ENCODE measurements around the gene NACC2. TPM values are rescaled to one million over a fixed set of nuclear protein-coding genes. Genes with fewer than 3 reads are reported as not detected.

Gene NACC2
- total and polyA plus RNA-seq, 2 experiments from 2014 or later: 4.4 to 12.0 TPM

DNA sequence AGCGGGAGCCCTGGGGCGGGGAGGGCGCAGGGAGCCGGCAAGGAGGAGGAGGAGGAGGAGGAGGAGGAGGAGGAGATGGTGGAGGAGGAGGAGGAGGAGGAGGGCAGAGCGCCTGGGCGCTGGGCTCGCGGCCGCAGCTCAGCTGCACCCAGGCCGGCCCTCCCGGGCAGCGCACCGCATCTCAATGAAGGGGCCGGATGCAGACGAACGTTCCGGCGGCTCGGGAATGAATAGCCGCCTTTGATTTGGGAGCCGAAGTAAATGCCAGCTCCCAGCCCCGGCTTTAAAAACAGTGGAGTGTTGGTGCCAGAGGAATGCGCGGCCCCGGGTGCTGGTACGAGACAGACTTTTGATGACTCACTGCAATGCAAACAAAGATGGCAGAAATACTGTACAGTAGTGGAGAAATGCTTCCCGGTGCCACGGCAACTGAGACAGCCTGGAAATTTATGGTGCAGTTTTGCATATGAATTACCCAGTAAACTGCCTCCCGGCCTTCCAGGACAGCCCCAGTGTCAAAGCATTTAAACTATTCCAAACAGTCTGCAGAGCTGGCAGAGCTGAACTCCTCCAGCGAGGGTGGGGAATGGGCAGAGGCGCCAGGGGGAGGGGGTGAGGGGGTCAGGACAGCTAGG, 43.1 kb downstream of the NACC2 start:
- TF ChIP-seq, protein P1, sequence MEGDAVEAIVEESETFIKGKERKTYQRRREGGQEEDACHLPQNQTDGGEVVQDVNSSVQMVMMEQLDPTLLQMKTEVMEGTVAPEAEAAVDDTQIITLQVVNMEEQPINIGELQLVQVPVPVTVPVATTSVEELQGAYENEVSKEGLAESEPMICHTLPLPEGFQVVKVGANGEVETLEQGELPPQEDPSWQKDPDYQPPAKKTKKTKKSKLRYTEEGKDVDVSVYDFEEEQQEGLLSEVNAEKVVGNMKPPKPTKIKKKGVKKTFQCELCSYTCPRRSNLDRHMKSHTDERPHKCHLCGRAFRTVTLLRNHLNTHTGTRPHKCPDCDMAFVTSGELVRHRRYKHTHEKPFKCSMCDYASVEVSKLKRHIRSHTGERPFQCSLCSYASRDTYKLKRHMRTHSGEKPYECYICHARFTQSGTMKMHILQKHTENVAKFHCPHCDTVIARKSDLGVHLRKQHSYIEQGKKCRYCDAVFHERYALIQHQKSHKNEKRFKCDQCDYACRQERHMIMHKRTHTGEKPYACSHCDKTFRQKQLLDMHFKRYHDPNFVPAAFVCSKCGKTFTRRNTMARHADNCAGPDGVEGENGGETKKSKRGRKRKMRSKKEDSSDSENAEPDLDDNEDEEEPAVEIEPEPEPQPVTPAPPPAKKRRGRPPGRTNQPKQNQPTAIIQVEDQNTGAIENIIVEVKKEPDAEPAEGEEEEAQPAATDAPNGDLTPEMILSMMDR (IDR thresholded peaks at IDR 0.05; ENCODE audit: low read depth, low read length): no peak
- DNase-seq (ENCODE audit: low read depth in 1 of 2, low spot score in 1 of 2): peak; percentile 52 to 94
- Histone ChIP-seq H3K4me3 (peak overlapping the region; percentile 42), H3K27ac (no peak overlapping the region), H3K9me3 (ENCODE audit: low read depth) (no peaks in the 10 kb centered on the region), H3K4me1 (ENCODE audit: low read depth) (peaks cover 9% of the 10 kb centered on the region), H3K36me3 (no peaks in the 10 kb centered on the region), H3K27me3 (peaks cover 48% of the 10 kb centered on the region)

DNA sequence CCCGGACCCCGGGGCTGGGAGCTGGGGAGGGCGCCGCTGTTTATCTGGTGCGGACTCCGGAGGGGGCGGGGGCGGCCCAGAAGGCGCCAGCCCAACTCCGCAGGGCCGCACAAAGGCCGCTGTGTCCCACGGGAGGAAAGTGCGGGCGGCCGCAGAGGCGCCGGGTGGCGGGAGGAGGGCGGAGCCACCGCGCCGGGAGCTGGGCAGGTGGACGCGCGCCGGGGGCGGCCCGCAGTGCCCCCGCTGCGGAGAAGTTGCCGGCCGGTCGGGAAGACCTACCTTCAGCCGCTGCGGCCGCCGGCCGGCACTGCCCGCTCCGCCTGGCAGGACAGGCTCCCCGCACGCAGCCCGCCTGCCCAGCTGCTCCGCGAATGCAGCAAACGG, 43.6 kb downstream of the NACC2 start:
- TF ChIP-seq, protein P1 (IDR thresholded peaks at IDR 0.05; ENCODE audit: low read depth, low read length): no peak
- Histone ChIP-seq H3K36me3 (no peaks in the 10 kb centered on the region), H3K27ac (no peak overlapping the region), H3K9me3 (ENCODE audit: low read depth) (no peaks in the 10 kb centered on the region), H3K4me1 (ENCODE audit: low read depth) (peaks cover 9% of the 10 kb centered on the region), H3K27me3 (peaks cover 48% of the 10 kb centered on the region), H3K4me3 (peak overlapping the region; percentile 42)
- peak; percentile 36 to 48 for DNase-seq (ENCODE audit: low read depth in 1 of 2, low spot score in 1 of 2)

DNA sequence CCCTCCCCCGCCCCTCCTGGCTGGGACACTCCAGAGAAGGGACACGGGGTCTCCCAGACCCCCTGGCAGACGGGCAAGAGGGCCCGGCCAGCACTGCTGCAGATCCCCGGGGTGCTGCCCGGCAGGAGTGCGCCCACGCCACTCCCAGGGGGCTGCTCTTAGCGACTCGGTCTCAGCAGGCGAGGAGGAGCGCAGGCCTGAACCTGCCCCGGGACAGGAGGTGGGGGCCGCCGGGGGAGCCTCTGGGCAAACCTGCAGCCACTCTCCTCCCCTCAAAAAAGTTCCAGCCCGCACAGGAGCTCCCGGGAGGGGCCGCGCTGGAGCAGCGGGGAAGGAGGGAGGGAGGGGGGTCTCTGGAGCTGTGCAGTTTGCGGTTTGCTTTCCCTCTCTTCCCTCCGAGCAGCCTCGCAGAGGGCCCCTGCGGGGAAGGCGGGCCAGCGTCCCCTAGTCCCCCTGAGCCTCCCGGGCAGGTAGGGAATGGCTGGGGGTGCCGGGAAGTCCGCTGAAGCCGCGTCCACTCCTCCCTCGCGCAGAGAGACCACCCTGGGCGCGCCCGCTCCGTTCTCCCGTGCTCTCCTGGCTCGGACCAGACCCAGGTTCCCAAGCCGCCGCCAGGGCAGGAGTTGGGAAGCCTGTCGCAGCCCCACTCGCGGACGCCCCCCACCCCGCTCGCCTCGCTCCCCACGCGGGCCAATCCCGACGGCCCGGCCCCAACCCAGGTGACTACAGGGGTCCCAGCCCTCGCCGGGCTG, 44.2 kb downstream of the NACC2 start:
- peak; percentile 17 to 36 for DNase-seq (ENCODE audit: low read depth in 1 of 2, low spot score in 1 of 2)
- Histone ChIP-seq H3K9me3 (ENCODE audit: low read depth) (no peaks in the 10 kb centered on the region), H3K36me3 (no peaks in the 10 kb centered on the region), H3K4me3 (peak overlapping the region; percentile 42), H3K4me1 (ENCODE audit: low read depth) (peaks cover 9% of the 10 kb centered on the region), H3K27me3 (peaks cover 48% of the 10 kb centered on the region), H3K27ac (no peak overlapping the region)
- TF ChIP-seq, protein P1 (IDR thresholded peaks at IDR 0.05; ENCODE audit: low read depth, low read length): no peak

DNA sequence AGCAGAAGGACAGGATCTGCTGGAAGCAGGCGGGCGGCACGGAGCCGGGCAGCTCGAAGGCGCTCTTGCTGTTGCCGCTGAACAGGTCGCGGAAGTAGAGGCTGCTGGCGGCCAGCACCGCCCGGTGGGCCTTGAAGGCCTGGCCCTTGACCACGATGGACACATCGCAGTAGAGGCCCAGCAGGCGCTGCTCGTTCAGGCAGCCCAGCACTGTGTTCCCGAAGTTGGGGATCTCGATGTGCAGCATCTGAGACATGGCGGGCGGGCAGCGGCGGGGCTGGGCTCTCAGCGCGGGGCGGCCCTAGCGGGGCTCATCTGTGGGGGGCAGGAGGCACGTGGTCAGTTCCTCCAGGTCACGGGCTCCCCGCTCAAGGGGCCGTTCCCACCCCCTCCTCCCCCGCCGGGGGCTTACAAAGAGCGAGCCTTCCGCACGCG, 44.8 kb downstream of the NACC2 start:
- TF ChIP-seq, protein P1 (IDR thresholded peaks at IDR 0.05; ENCODE audit: low read depth, low read length): no peak
- Histone ChIP-seq H3K4me1 (ENCODE audit: low read depth) (peaks cover 9% of the 10 kb centered on the region), H3K27ac (no peak overlapping the region), H3K36me3 (no peaks in the 10 kb centered on the region), H3K27me3 (peaks cover 48% of the 10 kb centered on the region), H3K4me3 (no peak overlapping the region), H3K9me3 (ENCODE audit: low read depth) (no peaks in the 10 kb centered on the region)
- no peak for DNase-seq (ENCODE audit: low read depth in 1 of 2, low spot score in 1 of 2)

DNA sequence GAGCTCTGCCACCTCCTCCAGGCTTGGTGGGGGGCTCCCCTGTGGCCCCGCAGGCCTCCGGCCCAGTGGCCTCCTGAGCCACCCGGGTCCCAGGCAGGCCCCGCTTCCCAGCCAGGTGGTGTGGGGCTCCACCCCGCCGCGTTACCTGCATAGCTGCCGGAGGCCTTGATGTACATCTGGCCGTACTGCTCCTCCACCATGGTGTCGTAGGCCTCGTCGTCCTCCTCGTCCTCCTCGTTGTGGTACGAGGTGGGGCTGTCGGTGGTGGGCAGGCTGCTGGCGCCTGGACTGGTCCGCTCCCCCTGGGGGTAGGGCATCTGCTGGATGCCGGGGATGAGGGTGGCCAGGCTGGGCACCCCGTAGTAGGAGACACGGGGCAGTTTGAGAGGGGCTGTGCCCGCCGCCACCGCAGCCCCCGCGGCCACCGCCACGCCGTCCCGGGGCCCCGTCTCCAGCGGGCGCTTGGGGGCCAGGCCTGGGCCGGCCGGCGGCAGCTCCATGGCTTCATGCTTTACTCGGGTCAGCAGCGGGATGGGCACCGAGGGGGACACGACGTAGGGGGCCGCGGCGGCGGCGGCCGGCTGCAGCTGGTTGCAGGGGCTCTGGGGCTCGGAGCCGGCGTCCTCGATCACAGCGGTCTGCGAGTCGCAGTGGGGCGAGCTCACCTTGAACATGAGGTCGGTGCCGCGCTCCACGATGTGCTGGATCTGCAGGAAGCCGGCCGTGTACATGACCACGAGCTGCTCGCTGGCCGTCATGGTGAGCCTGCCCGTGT, 45.4 kb downstream of the NACC2 start:
- Histone ChIP-seq H3K4me1 (ENCODE audit: low read depth) (peaks cover 9% of the 10 kb centered on the region), H3K27me3 (peaks cover 46% of the 10 kb centered on the region)

More for the DNA sequence above, 45.4 kb downstream of the NACC2 start:
- Histone ChIP-seq H3K9me3 (ENCODE audit: low read depth) (no peaks in the 10 kb centered on the region), H3K27ac (no peak overlapping the region), H3K4me3 (no peak overlapping the region), H3K36me3 (no peaks in the 10 kb centered on the region)
- no peak for DNase-seq (ENCODE audit: low read depth in 1 of 2, low spot score in 1 of 2)
- TF ChIP-seq, protein P1 (IDR thresholded peaks at IDR 0.05; ENCODE audit: low read depth, low read length): no peak

Measured in cardiac muscle cell (in vitro differentiated cells and primary cell).